Measurements from ENCODE around the gene DLGAP4.

DLGAP4 gene

GRCh38 chr20:36483919-36484808, 178.0 kb downstream of the DLGAP4 start:
- DNase-seq, result no peak

GRCh38 chr20:36485286-36485685, 179.1 kb downstream of the DLGAP4 start:
- DNase-seq, result no peak

GRCh38 chr20:36487069-36487468, 180.9 kb downstream of the DLGAP4 start:
- no peak for DNase-seq

- DNase-seq, result no peak
Observed at GRCh38 chr20:36490191-36490590, 184.1 kb downstream of the DLGAP4 start.

- DNase-seq, result no peak
Observed at GRCh38 chr20:36491901-36492617, 185.9 kb downstream of the DLGAP4 start.

- DNase-seq, result no peak
Observed at GRCh38 chr20:36493051-36493800, 187.1 kb downstream of the DLGAP4 start.

GRCh38 chr20:36493801-36494114, 187.6 kb downstream of the DLGAP4 start:
- DNase-seq, result no peak

GRCh38 chr20:36496707-36497669, 190.8 kb downstream of the DLGAP4 start:
- DNase-seq, result no peak

GRCh38 chr20:36497856-36498255, 191.7 kb downstream of the DLGAP4 start:
- no peak for DNase-seq

- no peak for DNase-seq
Observed at GRCh38 chr20:36498386-36499179, 192.4 kb downstream of the DLGAP4 start.

GRCh38 chr20:36499211-36499610, 193.1 kb downstream of the DLGAP4 start:
- no peak for DNase-seq

GRCh38 chr20:36499723-36500501, 193.8 kb downstream of the DLGAP4 start:
- no peak for DNase-seq

- DNase-seq, result no peak
Observed at GRCh38 chr20:36501367-36502006, 195.3 kb downstream of the DLGAP4 start.

- DNase-seq, result no peak
Observed at GRCh38 chr20:36504295-36504694, 198.2 kb downstream of the DLGAP4 start.

- no peak for DNase-seq
Observed at GRCh38 chr20:36506253-36506652, 200.1 kb downstream of the DLGAP4 start.

- DNase-seq, result no peak
Observed at GRCh38 chr20:36507746-36508145, 201.6 kb downstream of the DLGAP4 start.

- no peak for DNase-seq
Observed at GRCh38 chr20:36519012-36519719, 213.0 kb downstream of the DLGAP4 start.

- DNase-seq, result no peak
Observed at GRCh38 chr20:36519944-36520343, 213.8 kb downstream of the DLGAP4 start.

- DNase-seq, result no peak
Observed at GRCh38 chr20:36521526-36521925, 215.4 kb downstream of the DLGAP4 start.
